Measurements from ENCODE around the gene KY.

KY gene

DNA sequence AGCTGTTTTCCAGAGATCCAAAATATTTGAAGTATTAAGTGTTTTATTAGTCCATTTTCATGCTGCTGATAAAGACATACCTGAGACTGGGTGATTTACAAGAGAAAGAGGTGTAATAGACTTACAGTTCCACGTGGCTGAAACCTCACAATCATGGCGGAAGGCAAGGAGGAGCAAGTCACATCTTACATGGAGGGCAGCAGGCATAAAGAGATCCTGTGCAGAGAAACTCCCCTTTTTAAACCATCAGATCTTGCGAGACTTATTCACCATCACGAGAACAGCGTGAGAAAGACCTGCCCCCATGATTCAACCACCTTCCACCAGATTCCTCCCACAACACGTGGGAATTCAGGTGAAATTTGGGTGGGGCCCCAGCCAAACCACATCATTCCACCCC, 82.0 kb downstream of the KY start:
- TF ChIP-seq, protein P1, sequence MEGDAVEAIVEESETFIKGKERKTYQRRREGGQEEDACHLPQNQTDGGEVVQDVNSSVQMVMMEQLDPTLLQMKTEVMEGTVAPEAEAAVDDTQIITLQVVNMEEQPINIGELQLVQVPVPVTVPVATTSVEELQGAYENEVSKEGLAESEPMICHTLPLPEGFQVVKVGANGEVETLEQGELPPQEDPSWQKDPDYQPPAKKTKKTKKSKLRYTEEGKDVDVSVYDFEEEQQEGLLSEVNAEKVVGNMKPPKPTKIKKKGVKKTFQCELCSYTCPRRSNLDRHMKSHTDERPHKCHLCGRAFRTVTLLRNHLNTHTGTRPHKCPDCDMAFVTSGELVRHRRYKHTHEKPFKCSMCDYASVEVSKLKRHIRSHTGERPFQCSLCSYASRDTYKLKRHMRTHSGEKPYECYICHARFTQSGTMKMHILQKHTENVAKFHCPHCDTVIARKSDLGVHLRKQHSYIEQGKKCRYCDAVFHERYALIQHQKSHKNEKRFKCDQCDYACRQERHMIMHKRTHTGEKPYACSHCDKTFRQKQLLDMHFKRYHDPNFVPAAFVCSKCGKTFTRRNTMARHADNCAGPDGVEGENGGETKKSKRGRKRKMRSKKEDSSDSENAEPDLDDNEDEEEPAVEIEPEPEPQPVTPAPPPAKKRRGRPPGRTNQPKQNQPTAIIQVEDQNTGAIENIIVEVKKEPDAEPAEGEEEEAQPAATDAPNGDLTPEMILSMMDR (conservative IDR thresholded peaks at IDR 0.05): no peak

DNA sequence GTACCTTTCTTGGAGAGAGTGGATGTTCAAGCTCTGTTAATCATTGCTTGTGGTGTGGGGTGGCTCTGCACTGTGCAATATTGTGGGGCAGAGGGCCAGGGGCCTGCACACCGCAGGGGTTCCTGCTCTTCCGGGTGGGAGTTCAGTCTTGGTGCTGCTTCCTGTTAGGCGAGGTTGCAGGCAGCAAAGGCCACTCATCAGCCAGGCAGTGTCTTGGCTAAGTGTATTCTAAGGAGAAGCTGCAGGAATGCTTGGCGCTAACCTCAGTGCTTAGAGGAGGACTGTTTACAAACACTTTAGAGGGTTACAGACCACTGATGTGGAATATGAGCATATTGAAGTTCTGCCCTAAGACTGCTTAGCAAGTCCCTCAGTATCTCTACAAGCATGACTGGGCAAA, 83.2 kb downstream of the KY start:
- no peak overlapping the region for H3K27ac ChIP-seq
- TF ChIP-seq, protein P1 (conservative IDR thresholded peaks at IDR 0.05): no peak

More for the DNA sequence above, 82.0 kb downstream of the KY start:
- no peak overlapping the region for H3K27ac ChIP-seq

DNA sequence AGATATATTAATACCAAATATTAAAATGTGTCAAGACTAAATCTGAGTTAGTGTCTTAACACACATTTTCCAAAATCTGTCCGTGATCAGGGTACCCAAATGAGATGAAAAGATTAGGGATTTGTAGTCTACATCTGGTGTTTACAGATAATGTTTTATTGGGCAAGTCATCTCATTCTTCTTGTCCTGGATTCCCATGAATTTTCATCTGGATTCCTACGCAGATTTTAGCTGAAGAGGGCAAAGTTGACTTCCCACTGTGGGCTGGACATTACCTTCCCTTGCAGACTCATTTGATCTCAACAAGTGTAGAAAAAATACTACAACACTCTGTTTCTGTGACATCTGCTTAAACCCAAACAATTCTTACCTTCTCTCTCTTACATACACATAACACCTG, 85.8 kb downstream of the KY start:
- TF ChIP-seq, protein P1 (conservative IDR thresholded peaks at IDR 0.05): no peak
- H3K27ac ChIP-seq: no peak overlapping the region

DNA sequence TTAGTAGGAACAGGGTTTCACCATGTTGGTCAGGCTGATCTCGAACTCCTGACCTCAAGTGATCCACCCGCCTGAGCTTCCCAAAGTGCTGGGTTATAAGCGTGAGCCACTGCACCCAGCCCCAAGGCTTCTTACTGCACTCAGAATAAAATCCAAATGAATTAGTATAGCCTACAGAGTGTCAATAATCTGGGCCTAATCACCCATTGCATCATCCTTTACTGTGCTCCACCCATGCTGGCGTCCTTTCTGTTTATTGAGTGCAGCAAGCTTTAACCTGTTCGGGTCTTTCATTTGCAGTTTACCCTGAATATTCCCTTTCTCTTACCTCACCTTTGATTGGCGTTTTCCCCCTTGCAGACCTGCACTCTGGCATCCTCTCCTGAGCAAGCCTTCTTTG, 87.2 kb downstream of the KY start:
- no peak overlapping the region for H3K27ac ChIP-seq

DNA sequence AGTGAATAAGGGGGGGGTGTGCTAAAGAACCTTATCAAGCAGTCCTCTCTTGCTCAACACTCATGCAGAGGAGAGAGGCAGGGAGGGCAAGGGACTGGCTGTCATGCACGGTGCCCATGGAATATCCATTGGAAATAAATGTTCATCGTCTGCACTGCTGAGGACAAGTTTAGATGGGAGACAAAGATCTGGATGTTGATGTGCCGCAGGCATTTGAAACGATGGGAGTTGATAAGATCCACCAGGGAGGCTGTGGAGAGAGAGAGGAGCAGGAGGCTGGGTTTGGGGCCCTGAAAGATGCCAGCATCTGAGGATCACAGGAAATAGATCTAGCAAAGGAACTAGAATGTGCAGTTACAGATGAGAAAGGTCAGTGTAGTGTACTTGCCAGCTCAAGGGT, 88.8 kb downstream of the KY start:
- TF ChIP-seq, protein P1 (conservative IDR thresholded peaks at IDR 0.05): no peak

More for the DNA sequence above, 87.2 kb downstream of the KY start:
- TF ChIP-seq, protein P1 (conservative IDR thresholded peaks at IDR 0.05): no peak

DNA sequence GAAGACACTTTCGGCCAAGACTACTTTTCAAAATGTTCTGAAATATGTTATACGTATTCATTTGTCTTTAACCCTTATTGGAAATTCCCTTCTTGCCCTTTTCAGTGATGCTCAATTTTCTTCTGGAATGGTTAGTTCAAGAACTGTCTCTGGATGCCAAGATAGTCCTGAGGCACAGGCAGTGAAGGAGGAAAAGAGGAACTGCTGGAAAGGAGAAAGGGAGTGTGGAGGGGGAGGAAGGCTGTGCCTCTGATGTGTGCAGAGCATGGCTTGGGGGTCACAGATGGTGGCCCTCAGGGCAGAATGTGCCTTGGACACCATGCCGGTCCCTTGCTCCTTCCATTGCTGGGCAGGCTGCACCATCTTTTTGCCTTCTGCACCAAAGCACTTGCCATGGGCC, 91.2 kb downstream of the KY start:
- TF ChIP-seq, protein P1 (conservative IDR thresholded peaks at IDR 0.05): no peak
- no peak overlapping the region for H3K27ac ChIP-seq

More for the DNA sequence above, 88.8 kb downstream of the KY start:
- H3K27ac ChIP-seq: no peak overlapping the region

Measured in VCaP (cell line).